GM12891 (cell line): ENCODE results near the gene DBN1.

Experiments
- DNase-seq: peaks from one replicate; pipeline ENCODE4 v3.0.0; 2011; ENCODE audit warnings: low spot score; ENCODE audit not compliant: insufficient read length
- FAIRE-seq: peaks from 2 replicates; lab custom pipeline; 2011; peaks lifted over from hg19 to GRCh38; lab: Jason Lieb, UNC
- PAX5 ChIP-seq: IDR thresholded peaks from 2 replicates; pipeline ENCODE4 v1.6.1; 2011; ENCODE audit warnings: low read length, moderate library complexity, mild to moderate bottlenecking; ENCODE audit not compliant: insufficient read depth, severe bottlenecking
- POLR2A ChIP-seq: IDR thresholded peaks from 2 replicates; pipeline ENCODE4 v1.6.1; 2011; ENCODE audit warnings: low read depth, low read length, control low read depth
- POLR2AphosphoS5 ChIP-seq: IDR thresholded peaks from 2 replicates; pipeline ENCODE4 v1.6.1; 2011; ENCODE audit warnings: low read depth, low read length, control low read depth
- POU2F2 ChIP-seq: IDR thresholded peaks from 2 replicates; pipeline ENCODE4 v1.6.1; 2011; ENCODE audit warnings: low read depth, mild to moderate bottlenecking, control low read depth, low read length, moderate library complexity
- SPI1 ChIP-seq: IDR thresholded peaks from 2 replicates; pipeline ENCODE4 v1.6.1; 2011; ENCODE audit warnings: low read depth, low read length, control low read depth
- TAF1 ChIP-seq: IDR thresholded peaks from 2 replicates; pipeline ENCODE4 v1.6.1; 2011; ENCODE audit warnings: low read depth, low read length, control low read depth

The DBN1 gene

DNA sequence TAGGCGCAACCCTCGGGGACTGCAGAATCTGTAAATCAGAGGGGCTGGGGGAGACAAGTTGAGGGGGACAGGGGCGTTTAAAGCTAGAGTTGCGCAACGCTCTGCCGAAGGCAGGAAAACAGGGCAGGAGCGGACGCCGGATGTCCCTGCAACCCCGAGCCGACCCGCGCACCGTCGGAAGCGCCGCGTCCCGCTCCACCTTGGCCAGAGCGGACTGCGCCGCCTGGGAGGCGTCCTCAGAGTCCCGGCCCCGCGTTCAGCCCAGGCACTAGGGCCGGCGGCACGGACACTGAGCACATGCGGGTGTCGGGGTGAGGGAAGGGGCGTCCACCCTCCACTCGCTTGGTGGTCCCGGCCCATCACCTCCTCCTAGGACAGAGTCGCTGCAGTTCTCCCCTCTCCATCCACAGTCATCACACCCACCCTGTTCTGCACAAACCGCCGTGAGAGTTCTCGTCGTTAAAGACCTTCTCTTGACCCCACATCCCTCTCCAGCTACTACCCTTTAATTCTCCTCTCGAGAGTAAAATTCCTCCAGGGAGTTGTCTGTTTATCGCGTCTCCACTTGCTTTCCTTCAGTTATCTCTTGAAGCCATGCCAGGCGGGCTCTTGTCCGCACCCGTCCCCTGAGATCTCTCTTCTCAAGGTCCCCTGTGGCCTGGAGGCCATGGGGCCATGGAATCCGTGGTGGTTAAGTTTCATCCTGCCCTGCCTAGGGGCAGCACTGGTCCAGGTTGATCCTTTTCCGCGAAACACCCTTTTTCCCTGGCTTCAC is 24.8 kb upstream of the DBN1 start:
- DNase-seq, result no peak
- no peak for TF ChIP-seq PAX5
- no peak for TF ChIP-seq POU2F2
- no peak for TF ChIP-seq POLR2AphosphoS5
- TF ChIP-seq TAF1, result no peak
- no peak for TF ChIP-seq SPI1
- no peak for TF ChIP-seq POLR2A
- no peak for FAIRE-seq

DNA sequence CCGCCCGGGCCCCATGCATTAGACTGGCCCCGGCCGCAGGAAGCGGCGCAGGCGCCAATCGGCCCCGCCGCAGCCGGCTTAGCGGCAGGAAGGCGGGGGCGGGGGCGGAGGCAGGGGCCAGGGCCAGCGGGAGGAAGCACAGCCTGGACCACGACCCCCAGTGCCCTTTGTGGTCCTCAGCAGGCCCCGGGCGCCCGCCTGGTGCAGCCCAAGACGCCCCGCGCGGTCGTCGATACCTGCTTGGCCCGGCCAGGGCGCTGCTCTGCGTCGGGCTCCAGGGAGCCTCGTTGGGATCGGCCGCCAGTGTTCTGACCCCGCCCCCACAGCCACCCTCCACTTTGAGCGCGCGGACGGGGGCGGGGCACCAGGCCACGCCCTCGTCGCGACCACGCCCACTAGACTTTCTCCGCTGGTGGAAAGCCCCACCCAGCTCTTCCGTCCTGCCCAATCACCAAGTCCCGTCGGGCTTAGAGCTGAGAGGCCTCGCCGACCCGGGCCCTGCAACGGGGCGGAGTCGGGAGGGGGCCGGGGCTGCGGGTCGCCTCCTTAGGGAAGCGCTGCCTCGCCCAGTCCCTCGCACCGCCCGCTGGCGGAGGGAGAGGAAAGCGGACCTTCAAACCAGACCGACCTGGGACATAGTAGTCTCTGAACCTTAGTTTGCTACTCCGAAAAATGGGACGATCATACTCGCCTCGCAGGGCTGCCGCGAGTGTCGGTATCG is 24.0 kb upstream of the DBN1 start, which contains the start of gene PDLIM7:
PDLIM7 (minus strand) TSS at position 313 of the 721 bp plus-strand sequence. CDS start 1,092 bp downstream, outside the sequence.
- peak; percentile 88 for TF ChIP-seq TAF1
- TF ChIP-seq SPI1, result 0 out of 2 replicates have a peak, but pooled peaks have one; percentile 3
- peak; percentile 91 for TF ChIP-seq POLR2AphosphoS5
- peak; percentile 31; the same call in 1 of the 2 replicates for TF ChIP-seq POU2F2
- no peak for TF ChIP-seq PAX5
- peak; percentile 89 for TF ChIP-seq POLR2A
- DNase-seq (peak; percentile 94), FAIRE-seq (peak; percentile 98)

DNA sequence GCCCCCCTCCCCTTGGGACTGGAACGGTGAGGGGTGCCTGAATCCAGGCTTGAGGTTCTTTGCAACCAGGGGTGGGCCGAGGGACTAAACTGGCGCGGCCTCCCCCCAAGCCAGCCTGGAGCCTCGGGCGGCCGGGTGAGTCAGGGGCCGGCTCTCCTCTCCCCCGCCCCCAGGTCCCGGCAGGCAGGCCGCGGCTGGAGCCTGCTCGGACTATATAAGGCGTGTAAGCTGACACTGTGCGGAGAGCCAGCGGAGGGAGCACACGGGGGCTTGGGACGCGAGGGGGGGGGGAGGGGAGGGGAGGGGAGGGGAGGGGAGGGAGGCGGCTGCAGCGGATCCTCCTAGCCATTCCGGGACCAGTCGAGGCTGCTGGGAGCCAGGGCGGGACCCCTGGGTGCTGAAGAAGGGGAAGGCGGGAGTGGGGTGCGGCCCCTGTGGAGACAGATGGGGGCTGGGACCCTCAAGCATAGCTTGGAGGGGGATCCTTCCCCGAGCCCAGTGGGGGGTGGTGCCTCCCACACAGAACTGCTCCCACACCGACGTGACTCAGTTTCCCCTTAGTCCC is 23.4 kb upstream of the DBN1 start:
- TF ChIP-seq TAF1, result no peak
- no peak for TF ChIP-seq POLR2AphosphoS5
- no peak for TF ChIP-seq POLR2A
- TF ChIP-seq SPI1, result no peak
- FAIRE-seq, result no peak
- DNase-seq, result peak; percentile 65

DNA sequence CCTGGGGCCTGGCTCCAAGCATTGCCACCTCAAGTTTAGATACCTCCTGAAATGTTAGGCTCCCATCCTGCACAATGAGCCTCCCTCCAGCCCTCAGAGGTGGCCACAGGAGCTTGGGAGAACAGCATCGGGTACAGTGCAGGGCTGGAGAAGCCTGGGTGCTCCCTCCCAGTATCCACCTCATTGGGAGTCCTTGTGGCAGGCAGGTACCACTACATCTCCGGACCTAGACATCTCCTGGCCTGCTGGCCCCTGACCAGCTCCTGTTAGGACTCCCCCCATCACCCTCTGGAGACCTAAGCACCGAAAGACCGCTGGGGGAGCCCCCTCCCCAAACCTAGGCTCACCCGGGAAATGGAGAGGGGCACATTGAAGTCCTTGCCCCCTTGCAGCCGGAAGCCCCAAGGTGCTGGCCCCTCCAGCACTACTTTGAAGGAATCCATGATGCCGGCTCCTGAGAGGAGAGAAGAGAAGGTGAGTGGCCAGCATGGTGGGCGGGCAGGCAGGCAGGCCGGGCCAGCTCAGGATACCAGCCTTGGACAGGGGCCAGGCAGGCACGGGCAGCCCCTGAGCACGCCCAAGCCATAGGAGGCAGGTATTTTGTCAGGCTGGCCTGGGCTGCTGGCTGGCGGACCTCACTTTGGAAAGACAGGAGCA is 22.8 kb upstream of the DBN1 start:
- FAIRE-seq, result no peak
- DNase-seq, result no peak

DNA sequence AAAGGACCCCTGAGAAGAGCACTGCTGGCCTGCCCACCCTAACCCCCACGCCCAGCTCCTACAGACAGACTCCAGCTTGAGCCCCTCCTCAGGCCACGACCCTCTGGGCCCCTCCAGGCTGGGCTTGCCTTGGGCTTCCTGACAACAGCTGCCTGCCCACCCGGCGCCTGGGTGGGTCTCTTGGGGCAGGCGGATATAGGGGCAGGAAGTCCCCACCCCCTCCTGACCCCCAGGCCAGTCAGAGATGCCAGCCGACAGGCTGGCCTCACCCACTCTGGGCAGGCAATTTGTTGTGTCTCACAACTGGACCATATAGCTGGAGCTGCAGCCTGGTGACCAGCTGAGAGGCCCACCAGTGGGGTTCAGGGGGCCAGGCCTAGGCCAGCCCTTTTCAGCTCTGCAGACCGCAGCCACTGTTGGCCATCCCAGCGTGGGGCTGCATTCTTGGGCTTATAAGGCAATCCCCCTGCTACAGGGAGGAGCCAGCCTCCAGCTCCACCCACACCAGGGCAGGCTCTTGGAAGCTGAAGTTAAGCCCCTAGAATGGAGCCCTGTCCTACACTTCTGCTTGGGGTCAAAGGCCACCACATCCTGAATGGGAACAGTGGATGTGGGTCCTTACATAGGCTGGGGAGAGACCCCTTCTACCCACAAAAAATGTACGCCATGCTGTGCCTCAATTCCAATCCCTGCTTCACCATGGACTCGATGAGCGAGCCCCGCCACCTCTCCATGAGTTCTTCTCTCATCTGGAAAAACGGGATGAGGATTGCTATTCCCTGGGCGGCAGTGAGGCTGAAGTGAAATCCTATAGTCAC is 22.0 kb upstream of the DBN1 start:
- TF ChIP-seq TAF1, result no peak
- TF ChIP-seq POLR2AphosphoS5, result 0 out of 2 replicates have a peak, but pooled peaks have one; percentile 8
- peak; percentile 61 for FAIRE-seq
- DNase-seq, result peak; percentile 67

More for the DNA sequence above, 22.8 kb upstream of the DBN1 start:
- TF ChIP-seq POLR2AphosphoS5 (no peak), SPI1 (no peak), TAF1 (no peak), POU2F2 (no peak), POLR2A (no peak), PAX5 (no peak)

DNA sequence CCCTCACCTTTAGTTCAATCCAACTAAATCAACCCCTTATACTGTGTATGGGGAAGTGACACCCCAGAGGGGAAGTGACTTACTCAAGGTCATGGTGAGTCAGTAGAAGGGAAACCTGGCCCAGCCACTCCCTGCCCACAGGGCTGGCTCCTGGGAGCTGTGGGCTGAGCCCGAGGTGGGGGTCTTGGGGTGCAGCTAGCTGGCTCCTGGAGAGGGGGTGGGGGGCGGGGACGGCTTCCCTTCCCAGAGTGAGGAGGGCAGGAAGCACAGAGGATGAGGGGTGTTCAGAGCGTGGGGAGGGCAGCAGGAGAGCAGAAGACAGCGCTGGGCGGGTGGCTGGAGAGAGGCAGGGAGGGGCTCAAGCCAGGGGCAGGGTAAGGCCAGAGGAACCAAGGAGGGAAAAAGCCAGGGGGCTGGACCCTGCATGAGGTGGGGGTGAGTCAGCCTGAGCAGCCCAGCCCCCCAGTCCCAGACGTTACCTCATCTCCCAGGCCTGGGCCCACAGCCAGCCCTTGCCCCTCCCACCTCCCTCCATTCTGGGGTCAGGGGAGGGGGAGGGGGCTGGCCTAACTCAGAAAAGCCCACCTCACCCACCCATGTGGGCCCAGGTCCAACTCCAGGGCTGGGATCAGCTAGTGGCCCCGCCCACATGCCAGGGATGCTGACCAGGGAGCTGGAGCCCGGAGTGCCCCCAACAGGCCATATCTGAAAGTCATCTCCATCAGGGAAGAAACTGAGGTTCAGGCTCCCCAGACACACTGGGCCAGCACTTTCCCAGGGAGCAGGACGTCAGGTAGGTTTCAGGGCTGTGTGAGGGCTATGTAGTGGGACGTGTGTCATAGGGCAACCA is 21.1 kb upstream of the DBN1 start:
- FAIRE-seq, result peak; percentile 83
- no peak for DNase-seq
- no peak for TF ChIP-seq TAF1
- peak; percentile 94 for TF ChIP-seq SPI1

DNA sequence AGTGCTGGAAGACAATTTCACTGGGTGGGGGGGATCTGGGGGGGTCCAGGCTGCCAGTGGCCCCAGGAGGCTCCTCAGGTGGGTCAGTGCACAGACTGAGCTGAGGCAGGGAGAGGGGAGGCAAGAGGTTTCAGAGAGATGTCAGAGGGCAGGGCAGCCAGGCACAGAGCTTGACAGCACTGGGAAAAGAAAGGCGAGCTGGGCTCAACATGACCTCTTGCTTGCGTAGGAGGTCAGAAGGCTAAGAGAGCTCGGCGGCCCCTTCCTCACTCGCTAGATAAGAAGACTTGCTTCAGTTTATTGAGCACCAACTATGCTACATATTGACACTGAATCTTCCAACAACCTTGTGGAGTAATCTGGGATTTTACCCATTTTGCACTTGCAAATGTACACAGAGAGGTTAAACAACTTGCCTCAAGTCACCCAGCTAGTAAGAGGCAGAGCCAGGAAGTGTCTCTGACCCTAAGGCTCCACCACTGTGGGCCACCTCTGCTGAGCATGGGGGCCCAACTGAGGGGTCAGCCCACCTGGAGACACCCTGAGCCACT is 20.4 kb upstream of the DBN1 start:
- DNase-seq (no peak), FAIRE-seq (no peak)
- TF ChIP-seq POLR2AphosphoS5 (no peak), TAF1 (no peak), SPI1 (no peak), POLR2A (no peak), POU2F2 (no peak), PAX5 (no peak)

DNA sequence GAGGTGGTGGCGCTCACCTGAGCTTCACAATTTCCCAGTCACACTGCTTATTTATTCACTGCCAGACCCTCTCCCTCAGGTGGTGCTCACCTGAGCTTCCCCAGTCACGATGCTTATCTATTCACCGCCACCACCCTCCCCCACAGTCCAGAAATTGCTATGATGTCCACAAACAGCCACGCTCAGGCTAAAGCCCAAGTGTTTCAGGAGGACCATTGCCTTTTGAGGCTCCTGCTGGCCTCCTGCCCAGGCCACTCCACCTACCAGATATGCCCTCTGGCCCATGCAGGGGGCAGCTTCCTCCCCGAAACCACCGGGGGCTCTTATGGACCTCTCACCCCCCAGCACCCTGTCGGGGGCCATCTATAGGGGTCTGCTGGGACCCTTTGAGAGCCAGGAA is 19.4 kb upstream of the DBN1 start:
- DNase-seq, result no peak
- 0 out of 2 replicates have a peak, but pooled peaks have one; percentile 10 for TF ChIP-seq POU2F2
- 0 out of 2 replicates have a peak, but pooled peaks have one; percentile 33 for TF ChIP-seq POLR2AphosphoS5
- no peak for TF ChIP-seq PAX5
- TF ChIP-seq TAF1, result no peak
- no peak for FAIRE-seq
